Measurements from ENCODE around the gene SLC26A5.

DNA sequence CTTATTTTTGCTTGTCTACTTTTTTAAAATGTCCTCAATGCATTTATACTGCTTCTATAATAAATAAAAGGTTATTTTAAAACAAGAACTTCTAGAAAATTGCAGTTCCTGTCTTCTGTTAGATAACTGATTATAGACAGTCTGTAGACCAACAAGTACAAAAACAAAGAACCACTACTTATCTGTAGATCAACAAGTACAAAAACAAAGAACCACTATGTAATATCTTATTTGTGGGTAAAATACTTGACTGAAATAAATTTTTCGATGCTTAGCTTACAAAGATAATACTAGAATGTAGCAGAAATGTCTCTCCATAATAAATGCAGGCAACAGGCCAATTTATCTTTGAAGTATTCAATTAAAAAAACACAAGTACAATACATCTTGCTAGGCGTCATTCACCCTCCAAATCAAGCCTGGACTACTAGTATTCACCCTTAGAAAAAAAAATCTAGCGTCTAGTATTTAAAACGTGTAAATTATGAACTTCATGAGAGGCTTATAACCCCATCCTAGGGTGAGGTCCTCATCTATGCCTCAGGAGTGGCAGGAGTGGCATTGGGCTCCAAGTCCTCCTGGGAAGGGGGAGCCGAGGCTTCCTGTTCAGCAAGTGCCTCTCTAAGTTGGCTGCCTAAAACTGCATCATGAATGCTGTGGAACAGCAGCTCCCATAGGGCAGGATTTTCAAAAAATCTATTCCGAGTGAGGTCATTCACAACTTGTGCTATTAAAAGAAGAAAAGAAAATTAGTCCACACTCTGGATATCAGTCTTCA, 72.0 kb downstream of the SLC26A5 start:
- TF ChIP-seq, protein P1, sequence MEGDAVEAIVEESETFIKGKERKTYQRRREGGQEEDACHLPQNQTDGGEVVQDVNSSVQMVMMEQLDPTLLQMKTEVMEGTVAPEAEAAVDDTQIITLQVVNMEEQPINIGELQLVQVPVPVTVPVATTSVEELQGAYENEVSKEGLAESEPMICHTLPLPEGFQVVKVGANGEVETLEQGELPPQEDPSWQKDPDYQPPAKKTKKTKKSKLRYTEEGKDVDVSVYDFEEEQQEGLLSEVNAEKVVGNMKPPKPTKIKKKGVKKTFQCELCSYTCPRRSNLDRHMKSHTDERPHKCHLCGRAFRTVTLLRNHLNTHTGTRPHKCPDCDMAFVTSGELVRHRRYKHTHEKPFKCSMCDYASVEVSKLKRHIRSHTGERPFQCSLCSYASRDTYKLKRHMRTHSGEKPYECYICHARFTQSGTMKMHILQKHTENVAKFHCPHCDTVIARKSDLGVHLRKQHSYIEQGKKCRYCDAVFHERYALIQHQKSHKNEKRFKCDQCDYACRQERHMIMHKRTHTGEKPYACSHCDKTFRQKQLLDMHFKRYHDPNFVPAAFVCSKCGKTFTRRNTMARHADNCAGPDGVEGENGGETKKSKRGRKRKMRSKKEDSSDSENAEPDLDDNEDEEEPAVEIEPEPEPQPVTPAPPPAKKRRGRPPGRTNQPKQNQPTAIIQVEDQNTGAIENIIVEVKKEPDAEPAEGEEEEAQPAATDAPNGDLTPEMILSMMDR (IDR thresholded peaks at IDR 0.05; ENCODE audit: control extremely low read depth in 1 of 3, insufficient read depth in 1 of 3, low read depth in 1 of 3, low read length in 3 of 3), result no peak
- TF ChIP-seq POLR2A (IDR thresholded peaks at IDR 0.05; ENCODE audit: control extremely low read depth in 1 of 2, low read depth in 2 of 2, low read length in 2 of 2) (no peak), RFX5 (IDR thresholded peaks at IDR 0.05; ENCODE audit: borderline replicate concordance, low read depth, low read length) (no peak), EZH2 (IDR thresholded peaks at IDR 0.05; ENCODE audit: low read depth, low read length, severe bottlenecking) (no peak), TAF1 (IDR thresholded peaks at IDR 0.05; ENCODE audit: low read depth, low read length) (no peak), CTBP2 (IDR thresholded peaks at IDR 0.05; ENCODE audit: borderline replicate concordance, insufficient read depth, insufficient read length, low read length) (no peak), HDAC6 (IDR thresholded peaks at IDR 0.05; ENCODE audit: low read depth, low read length) (no peak), JUN (IDR thresholded peaks at IDR 0.05; ENCODE audit: low read depth, low read length) (no peak)
